Psoas muscle (tissue), 8 donors: ENCODE measurements around the gene DHRS3. TPM values are rescaled to one million over a fixed set of nuclear protein-coding genes. Genes with fewer than 3 reads are reported as not detected.

Experiments
- ATAC-seq, 4 donors: fragments of 200-7000 bp; cut with Tn5 transposase; one replicate each; pipeline ENCODE4 v1.9.1; 2020; ENCODE audit warnings: moderate library complexity in 3 of 4, mild to moderate bottlenecking in 2 of 4
- DNase-seq, 2 donors: peaks; one replicate each; pipeline ENCODE4 v3.0.0-alpha.2; 2020
- H3K27ac ChIP-seq: fragments of 200-600 bp; one replicate; pipeline ENCODE4 v1.8.0; 2022
- H3K27me3 ChIP-seq, 3 donors: fragments of 200-600 bp in 1 of 3; one replicate each; pipeline versions ENCODE4 v1.6.1 to v1.8.0; 2013 to 2022; ENCODE audit warnings: low read length in 2 of 3, mild to moderate bottlenecking in 2 of 3, moderate library complexity in 1 of 3; ENCODE audit not compliant: insufficient read depth in 3 of 3
- H3K36me3 ChIP-seq, 2 donors: fragments of 200-600 bp in 1 of 2; one replicate each; pipeline versions ENCODE4 v1.6.1 to v1.8.0; 2013 to 2022; ENCODE audit warnings: low read depth in 1 of 2, mild to moderate bottlenecking in 1 of 2, moderate library complexity in 1 of 2; ENCODE audit not compliant: insufficient read depth in 1 of 2
- H3K4me1 ChIP-seq: fragments of 200-600 bp; one replicate; pipeline ENCODE4 v1.8.0; 2022
- H3K4me3 ChIP-seq: fragments of 200-600 bp; one replicate; pipeline ENCODE4 v1.8.0; 2022; ENCODE audit warnings: mild to moderate bottlenecking
- H3K9me3 ChIP-seq: fragments of 200-600 bp; one replicate; pipeline ENCODE4 v1.8.0; 2022
- WGBS, 3 donors: extraction: QIAGEN DNeasy Blood & Tissue Kit; methylation state at CpG; one replicate each; pipeline versions ENCODE4 v1.1.6 to v1.1.7; 2013; 5-methylcytosine and 5-hydroxymethylcytosine counted together
- intact Hi-C, 2 donors: fragments of 100-400 bp; cut with DNase I; formaldehyde crosslinking; loops; one replicate each; pipeline versions ENCODE4 v1.11.0 to v1.14.2; 2022
- polyA plus RNA-seq, 3 donors: library from polyadenylated mRNA; stranded (reverse); fragments of 200-250 nt; gene quantifications; one replicate each; pipeline ENCODE4 v1.2.3, GENCODE V29; 2013
- total RNA-seq, 4 donors: library from RNA; stranded (reverse); fragmentation: NEBNext Ultra II Directional in 2 of 4; extraction: Animal tissue kit (Norgen Biotek cat#: 25700) in 2 of 4; gene quantifications; one replicate each; pipeline versions ENCODE4 v1.2.1 to v1.2.4, GENCODE V29; 2021 to 2023
- TF ChIP-seq, protein P1 (sequence below): fragments of 200-600 bp; IDR thresholded peaks from one replicate; pipeline ENCODE4 v1.8.0; 2022; ENCODE audit warnings: antibody characterized with exemption
- donor health status: healthy with polysubstance abuse.
- donor health status: DM: no; HTN: no; CAD: no; lungs with moderate emphysema.
- donor health status: Bipolar disorder and iron deficiency.
- donor health status: healthy.
- donor health status: DM: yes; HTN: yes; CAD: no.
- donor health status: DM: no; HTN: no; CAD: no.
- donor health status: DM: no; HTN: no; CAD: no.
- donor health status: DM: yes; HTN: yes; CAD: no.

The DHRS3 gene
- total and polyA plus RNA-seq, 7 donors, result 21.7 to 78.7 (median 41.2) TPM

- Histone ChIP-seq H3K4me3 (no peak overlapping the region), H3K27ac (peak overlapping the region; percentile 93), H3K36me3 (peaks cover 0 to 3% of the 10 kb centered on the region in 2 donors), H3K4me1 (peaks cover 59% of the 10 kb centered on the region), H3K9me3 (no peaks in the 10 kb centered on the region), H3K27me3 (no peaks in the 10 kb centered on the region)
- peak; percentile 86 to 94 for DNase-seq
- intact Hi-C loops, result loop anchor here in 1 of 2 donors (5.0 kb wide), 2 partner anchors 39 to 114 kb away; no protein-coding TSS in a partner anchor
- TF ChIP-seq, protein P1, sequence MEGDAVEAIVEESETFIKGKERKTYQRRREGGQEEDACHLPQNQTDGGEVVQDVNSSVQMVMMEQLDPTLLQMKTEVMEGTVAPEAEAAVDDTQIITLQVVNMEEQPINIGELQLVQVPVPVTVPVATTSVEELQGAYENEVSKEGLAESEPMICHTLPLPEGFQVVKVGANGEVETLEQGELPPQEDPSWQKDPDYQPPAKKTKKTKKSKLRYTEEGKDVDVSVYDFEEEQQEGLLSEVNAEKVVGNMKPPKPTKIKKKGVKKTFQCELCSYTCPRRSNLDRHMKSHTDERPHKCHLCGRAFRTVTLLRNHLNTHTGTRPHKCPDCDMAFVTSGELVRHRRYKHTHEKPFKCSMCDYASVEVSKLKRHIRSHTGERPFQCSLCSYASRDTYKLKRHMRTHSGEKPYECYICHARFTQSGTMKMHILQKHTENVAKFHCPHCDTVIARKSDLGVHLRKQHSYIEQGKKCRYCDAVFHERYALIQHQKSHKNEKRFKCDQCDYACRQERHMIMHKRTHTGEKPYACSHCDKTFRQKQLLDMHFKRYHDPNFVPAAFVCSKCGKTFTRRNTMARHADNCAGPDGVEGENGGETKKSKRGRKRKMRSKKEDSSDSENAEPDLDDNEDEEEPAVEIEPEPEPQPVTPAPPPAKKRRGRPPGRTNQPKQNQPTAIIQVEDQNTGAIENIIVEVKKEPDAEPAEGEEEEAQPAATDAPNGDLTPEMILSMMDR, result peak; percentile 6
- 18 to 36% (median 24%) methylated on average over 19 of the region's 19 CpGs for WGBS, 3 donors
- peak; percentile 82 to 88 (median 85) for ATAC-seq
Measured at GRCh38 chr1:12591267-12591938, 26.6 kb downstream of the DHRS3 start.

GRCh38 chr1:12588695-12589094 is 29.3 kb downstream of the DHRS3 start:
- peaks cover 0 to 3% of the 10 kb centered on the region in 2 donors for H3K36me3 ChIP-seq
- TF ChIP-seq, protein P1, result no peak
- intact Hi-C loops, result no loop called here
- no peak overlapping the region for H3K27ac ChIP-seq
- ATAC-seq (no peak), DNase-seq (no peak)
- H3K4me3 ChIP-seq, result no peak overlapping the region
- 57 to 65% (median 59%) methylated on average over 8 of the region's 8 CpGs for WGBS, 3 donors
- H3K4me1 ChIP-seq, result peaks cover 40% of the 10 kb centered on the region
- H3K9me3 ChIP-seq, result no peaks in the 10 kb centered on the region
- H3K27me3 ChIP-seq, result no peaks in the 10 kb centered on the region

DNA sequence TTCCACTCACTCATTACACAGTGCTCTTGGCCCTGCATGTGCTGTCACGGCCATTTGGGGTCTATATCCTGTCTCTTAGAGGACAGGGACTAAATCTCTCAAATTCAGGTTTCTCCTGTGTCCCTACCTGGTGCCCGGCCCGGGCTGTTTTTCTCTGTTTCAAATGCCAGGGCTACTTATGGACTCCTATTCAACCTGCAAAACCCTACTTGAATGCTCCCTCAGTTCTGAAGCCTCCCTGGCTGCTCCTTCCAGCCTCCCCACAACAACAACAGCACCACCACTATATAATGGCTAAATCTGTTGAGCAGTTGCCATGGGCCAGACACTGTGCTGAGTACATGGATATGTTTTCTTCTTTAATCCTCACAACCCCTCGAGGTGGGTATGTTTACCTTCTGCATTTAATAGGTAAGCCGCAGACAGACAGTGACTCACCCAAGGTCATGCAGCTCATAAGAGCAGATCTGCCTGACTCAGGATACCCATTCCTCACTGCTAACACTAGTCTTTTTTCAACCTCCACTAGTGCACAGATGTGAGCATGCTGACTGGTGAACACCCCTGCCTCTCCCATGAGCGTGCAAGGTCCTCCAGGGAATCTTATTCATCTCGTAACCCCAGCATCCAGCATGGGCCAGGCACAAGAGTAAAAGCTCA is 29.9 kb downstream of the DHRS3 start:
- Histone ChIP-seq H3K4me1 (peaks cover 36% of the 10 kb centered on the region), H3K4me3 (no peak overlapping the region), H3K27ac (no peak overlapping the region), H3K27me3 (no peaks in the 10 kb centered on the region), H3K9me3 (no peaks in the 10 kb centered on the region), H3K36me3 (peaks cover 0 to 3% of the 10 kb centered on the region in 2 donors)
- WGBS, 3 donors, result 87 to 92% (median 90%) methylated on average over 7 of the region's 7 CpGs
- intact Hi-C loops, result no loop called here
- TF ChIP-seq, protein P1, result no peak
- ATAC-seq (no peak), DNase-seq (no peak)

- intact Hi-C loops, result no loop called here
- Histone ChIP-seq H3K27me3 (no peaks in the 10 kb centered on the region), H3K4me3 (no peak overlapping the region), H3K27ac (peak overlapping the region; percentile 30), H3K4me1 (peaks cover 21% of the 10 kb centered on the region), H3K36me3 (peaks cover 0 to 9% of the 10 kb centered on the region in 2 donors), H3K9me3 (no peaks in the 10 kb centered on the region)
- DNase-seq, result peak in 1 of 2 donors; percentile 38
- ATAC-seq, result no peak
- TF ChIP-seq, protein P1, result no peak
- WGBS, 3 donors, result 87 to 94% (median 91%) methylated on average over 18 to 19 of the region's 19 CpGs
Measured at GRCh38 chr1:12585951-12586942, 31.8 kb downstream of the DHRS3 start.
